Measurements from ENCODE around the gene ZFP1.

ZFP1 gene

GRCh38 chr16:75148311-75149195, at the start of gene ZFP1:
TSS of gene ZFP1 (plus strand) at chr16:75148524. CDS start at chr16:75152952, 4,428 bp downstream.
- DNase-seq (ENCODE audit: low read depth) = peak; percentile 92

DNA sequence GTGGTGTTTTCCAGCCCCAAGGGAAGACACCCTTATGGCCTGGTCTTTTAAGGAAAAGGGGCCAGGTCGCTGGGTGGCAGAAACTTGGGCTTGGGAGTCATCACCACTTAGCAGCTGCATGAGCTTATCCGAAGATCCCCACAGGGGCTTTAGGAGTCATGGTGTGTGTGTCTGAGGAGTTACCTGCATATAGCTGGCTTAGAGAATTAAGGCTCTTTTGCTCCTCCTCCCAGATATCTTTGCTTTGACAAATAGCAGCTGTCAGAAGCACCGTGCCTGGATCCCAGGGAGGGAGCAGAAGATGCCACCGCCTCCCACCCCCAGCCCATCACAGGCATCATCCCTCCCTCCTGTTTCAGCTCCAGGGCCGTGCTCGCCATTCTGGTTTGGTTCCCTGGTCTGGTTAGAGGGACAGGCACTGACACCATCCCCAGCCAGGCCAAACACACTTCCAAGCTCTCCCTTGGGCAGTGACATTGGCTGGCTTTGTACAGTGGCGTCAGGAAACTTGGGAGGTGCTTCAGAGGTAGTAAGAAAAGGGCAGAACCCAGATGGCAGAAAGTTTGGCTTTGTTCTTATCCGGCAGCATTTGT, 49.2 kb upstream of the ZFP1 start:
- DNase-seq (ENCODE audit: low read depth) = no peak

DNA sequence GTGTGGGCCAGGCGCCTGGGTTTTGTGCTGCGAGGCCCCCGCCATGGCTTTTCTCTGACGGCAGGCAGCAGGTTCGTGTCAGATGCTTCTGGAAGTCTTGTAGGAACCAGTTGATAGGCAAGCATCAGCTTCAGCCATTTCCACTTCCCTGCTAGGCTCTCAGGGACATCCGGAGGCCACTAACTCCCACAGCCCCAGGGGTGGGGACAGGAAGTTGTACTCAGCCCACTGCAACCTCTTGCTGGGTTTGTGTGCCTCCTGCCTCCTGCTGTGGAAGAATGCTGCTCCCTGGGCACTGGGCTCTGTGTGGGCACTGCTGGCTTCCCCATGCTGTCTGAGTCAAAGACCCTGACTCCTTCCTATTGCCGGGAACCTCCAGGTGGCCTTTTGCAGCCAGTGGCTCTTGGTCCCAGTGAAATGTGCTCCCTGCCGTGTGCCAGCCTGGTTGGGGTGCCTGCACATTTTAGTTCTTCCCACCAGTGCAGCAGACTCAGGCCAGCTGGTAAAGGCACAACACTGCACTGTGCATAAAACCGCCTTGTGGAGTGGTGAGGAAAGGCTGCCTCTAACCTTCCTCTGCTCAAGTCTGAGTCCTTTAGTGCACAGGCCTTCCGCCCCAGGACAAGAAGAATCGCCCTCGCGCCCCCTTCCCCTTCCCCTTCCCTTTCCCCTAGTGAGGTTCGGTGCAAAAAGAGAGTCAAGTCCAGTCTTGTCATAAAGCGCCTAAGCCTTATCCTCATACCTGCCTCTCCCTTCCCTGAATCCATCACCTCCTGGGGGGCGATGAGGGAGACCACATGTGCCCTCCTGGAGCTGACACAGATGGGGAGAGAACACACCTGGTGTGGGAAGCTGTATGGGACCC, 48.4 kb upstream of the ZFP1 start:
- no peak for DNase-seq (ENCODE audit: low read depth)

DNA sequence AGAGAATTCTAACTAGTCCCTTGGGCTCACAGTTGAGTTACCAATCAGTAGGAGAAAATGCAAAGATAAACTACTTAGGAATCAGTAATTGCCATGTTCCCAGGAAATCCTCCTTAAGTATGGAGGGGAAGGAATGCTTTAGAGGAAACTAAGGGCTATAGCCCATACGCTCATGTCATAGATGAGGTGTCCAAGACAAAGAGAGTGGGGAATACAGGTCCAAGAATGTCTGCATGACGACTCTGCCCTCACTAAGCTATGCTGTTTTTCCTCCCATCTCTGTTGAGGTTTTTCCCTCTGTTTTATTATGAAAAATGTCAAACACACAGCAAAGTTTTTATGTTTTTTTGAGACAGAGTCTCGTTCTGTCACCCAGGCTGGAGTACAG, 47.7 kb upstream of the ZFP1 start:
- no peak for DNase-seq (ENCODE audit: low read depth)

GRCh38 chr16:75101635-75102034, 46.7 kb upstream of the ZFP1 start:
- DNase-seq (ENCODE audit: low read depth) = no peak

- DNase-seq (ENCODE audit: low read depth) = no peak
Observed at GRCh38 chr16:75102595-75102994, 45.7 kb upstream of the ZFP1 start.

GRCh38 chr16:75103994-75104393, 44.3 kb upstream of the ZFP1 start:
- DNase-seq (ENCODE audit: low read depth) = no peak

GRCh38 chr16:75104836-75105235, 43.5 kb upstream of the ZFP1 start:
- no peak for DNase-seq (ENCODE audit: low read depth)

GRCh38 chr16:75105306-75106061, 42.8 kb upstream of the ZFP1 start:
- DNase-seq (ENCODE audit: low read depth) = no peak

GRCh38 chr16:75106351-75107274, 41.7 kb upstream of the ZFP1 start:
- DNase-seq (ENCODE audit: low read depth) = no peak

- DNase-seq (ENCODE audit: low read depth) = no peak
Observed at GRCh38 chr16:75107505-75107904, 40.8 kb upstream of the ZFP1 start.

- DNase-seq (ENCODE audit: low read depth) = peak; percentile 54
Observed at GRCh38 chr16:75108792-75109731, 39.3 kb upstream of the ZFP1 start.

DNA sequence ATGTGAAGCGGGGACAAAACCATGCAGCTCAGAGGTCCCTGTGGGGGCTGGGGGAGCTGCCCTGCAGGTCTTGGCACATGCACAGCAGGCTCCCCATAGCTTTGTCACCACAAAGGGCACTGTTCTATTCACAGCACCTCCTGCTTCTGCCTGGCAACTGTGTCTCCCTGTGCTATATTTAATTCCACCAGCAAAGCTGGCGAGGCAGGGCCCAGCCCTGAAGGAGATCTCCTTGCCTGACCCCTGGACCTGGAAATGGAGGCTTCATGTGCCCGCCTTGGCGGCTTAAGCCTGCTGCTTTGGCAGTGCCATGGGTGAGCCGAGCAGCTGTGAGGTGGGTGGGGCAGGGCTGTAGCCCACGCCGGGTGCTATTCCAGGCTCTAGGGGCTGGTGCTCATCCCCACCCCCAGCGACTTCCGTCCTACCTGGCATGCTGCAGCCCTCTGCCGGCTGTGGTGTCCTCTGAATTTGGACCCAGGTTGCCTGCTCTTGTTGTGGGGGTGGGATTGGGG, 38.5 kb upstream of the ZFP1 start:
- no peak for DNase-seq (ENCODE audit: low read depth)

DNA sequence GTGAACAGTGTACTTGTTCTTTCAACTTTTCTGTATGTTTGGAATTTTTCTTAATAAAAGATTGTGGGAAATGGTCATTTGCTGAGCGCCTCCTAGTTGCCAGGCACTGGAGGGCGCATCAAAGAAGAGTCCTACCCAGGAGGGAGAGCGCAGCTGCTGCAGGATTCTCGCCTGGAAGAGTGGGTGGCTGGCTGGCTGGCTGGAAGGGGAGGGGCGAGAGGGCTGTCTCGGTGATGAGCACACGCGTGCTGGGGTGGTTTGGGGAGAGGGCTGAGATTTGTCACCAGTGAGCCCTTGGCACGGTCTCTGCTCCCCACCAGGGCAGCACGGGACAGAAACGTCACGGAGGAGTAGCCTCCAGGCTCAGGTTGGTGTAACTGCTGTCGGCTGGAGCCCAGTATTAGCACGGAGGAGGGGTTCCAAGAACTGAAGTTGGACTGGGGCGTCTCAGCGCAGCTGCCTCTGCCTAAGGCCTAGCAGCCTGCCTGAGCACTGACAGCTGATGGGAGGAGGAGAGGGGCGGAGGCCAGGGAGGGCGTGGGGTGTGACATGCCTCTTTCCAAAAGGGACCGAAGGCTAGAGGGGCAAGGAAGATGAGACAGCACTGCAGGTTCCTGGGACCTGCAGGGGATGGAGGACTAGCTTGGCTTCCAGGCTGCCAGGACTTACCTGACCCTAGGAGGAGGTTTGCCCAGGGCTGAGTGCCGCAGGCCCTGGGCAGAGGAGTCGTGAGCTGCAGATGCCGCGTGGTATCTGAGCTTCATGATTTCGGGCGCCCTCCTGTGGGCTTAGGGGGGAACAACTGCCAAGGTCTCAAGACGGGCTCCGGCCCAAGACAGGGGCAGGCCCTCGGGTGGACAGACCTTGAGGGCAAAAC, 37.4 kb upstream of the ZFP1 start:
- DNase-seq (ENCODE audit: low read depth) = peak; percentile 62

GRCh38 chr16:75111514-75111940, 36.8 kb upstream of the ZFP1 start:
- no peak for DNase-seq (ENCODE audit: low read depth)

GRCh38 chr16:75111961-75112733, 36.2 kb upstream of the ZFP1 start:
- DNase-seq (ENCODE audit: low read depth) = no peak

DNA sequence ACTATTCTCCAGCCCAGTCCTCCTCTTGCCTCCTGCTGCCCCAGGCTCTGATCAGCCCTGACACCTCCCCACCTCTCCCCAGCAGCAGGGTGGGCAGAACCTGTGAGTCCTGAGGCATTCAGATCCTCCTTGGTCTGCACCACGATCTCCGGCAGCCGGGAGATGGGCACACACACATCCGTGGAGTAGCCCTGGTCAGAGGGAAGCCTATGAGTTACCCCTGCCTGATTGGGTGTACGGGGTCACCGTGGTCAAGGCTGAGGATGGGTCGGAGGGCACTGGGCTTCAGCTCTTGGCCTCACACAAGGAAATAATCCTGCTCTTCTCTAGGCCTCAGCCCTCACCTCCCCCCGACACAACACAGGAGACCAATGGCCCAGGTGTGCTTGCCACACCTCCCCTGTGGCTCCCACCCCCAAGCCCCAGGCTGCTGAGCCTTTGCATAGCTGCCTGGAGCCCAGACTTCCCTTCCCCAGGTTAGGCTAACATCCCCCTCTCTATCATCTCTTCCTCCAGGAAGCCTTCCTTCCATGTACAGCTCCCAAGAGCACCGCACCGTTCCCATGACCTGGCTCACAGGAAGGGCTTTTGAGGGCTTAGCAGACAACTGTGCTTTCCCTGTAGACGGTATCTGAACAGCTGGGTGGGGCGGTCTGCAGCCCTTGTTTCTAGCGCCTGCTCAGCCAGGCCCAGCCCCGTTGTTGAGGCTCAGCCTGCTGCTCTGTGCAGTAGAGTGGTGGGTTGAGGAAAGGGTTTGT, 35.4 kb upstream of the ZFP1 start:
- no peak for DNase-seq (ENCODE audit: low read depth)
